ENCODE measurements around the gene SERPINA12. TPM values are rescaled to one million over a fixed set of nuclear protein-coding genes. Genes with fewer than 3 reads are reported as not detected.

SERPINA12 gene
- polyA plus RNA-seq, 1 donor (not counting 4 experiments of a cell fraction or from before 2014, with no cell fraction given), result 0.26 TPM

GRCh38 chr14:94451091-94451771, 58.0 kb downstream of the SERPINA12 start:
- no peaks in the 10 kb centered on the region for H3K9me1 ChIP-seq (ENCODE audit: control insufficient read depth, extremely low read depth, insufficient read depth, low read length)
- no peak overlapping the region for H2AFZ ChIP-seq (ENCODE audit: control insufficient read depth, low read length)
- H3K4me2 ChIP-seq (ENCODE audit: control insufficient read depth, extremely low read depth, insufficient read depth, low read depth, low read length), result no peak overlapping the region
- peaks cover 3% of the 10 kb centered on the region for H3K4me1 ChIP-seq (ENCODE audit: control insufficient read depth, extremely low read depth, insufficient read depth, low read length)
- TF ChIP-seq EZH2 (IDR thresholded peaks at IDR 0.05; ENCODE audit: low read length) (no peak), CTCF (optimal IDR thresholded peaks at IDR 0.05 in 1 of 3, IDR thresholded peaks at IDR 0.05 in 1 of 3, conservative IDR thresholded peaks at IDR 0.05 in 1 of 3; ENCODE audit: extremely low read depth in 1 of 3, insufficient read depth in 2 of 3, low read length in 3 of 3) (no peak)
- no peak for FAIRE-seq
- H3K27me3 ChIP-seq (ENCODE audit: control insufficient read depth, extremely low read depth, insufficient read depth, low read length), result no peaks in the 10 kb centered on the region
- no peak for DNase-seq (ENCODE audit: low read depth, low spot score)
- no peaks in the 10 kb centered on the region for H3K36me3 ChIP-seq (ENCODE audit: control insufficient read depth in 2 of 2, extremely low read depth in 1 of 2, insufficient read depth in 2 of 2, low read length in 2 of 2)
- no peak overlapping the region for H3K27ac ChIP-seq (ENCODE audit: control insufficient read depth, insufficient read depth, low read length)
- no peak overlapping the region for H3K4me3 ChIP-seq (ENCODE audit: control insufficient read depth in 2 of 3, extremely low read depth in 1 of 3, insufficient read depth in 2 of 3, low read depth in 1 of 3, low read length in 3 of 3)
- no peaks in the 10 kb centered on the region for H3K79me2 ChIP-seq (ENCODE audit: control insufficient read depth, insufficient read depth, low read length)
- dilution Hi-C loops (cut with MboI; ENCODE audit: extremely low pct_ligation_motif_present, low sequenced_read_pairs), result no loop called here
- H3K9ac ChIP-seq (ENCODE audit: control insufficient read depth, extremely low read depth, insufficient read depth, low read length), result no peak overlapping the region
- no peaks in the 10 kb centered on the region for H4K20me1 ChIP-seq (ENCODE audit: control insufficient read depth, extremely low read depth, insufficient read depth, low read length)
- H3K9me3 ChIP-seq (ENCODE audit: control insufficient read depth, low read depth, low read length), result no peaks in the 10 kb centered on the region

- TF ChIP-seq CTCF (optimal IDR thresholded peaks at IDR 0.05 in 1 of 3, IDR thresholded peaks at IDR 0.05 in 1 of 3, conservative IDR thresholded peaks at IDR 0.05 in 1 of 3; ENCODE audit: extremely low read depth in 1 of 3, insufficient read depth in 2 of 3, low read length in 3 of 3) (no peak), EZH2 (IDR thresholded peaks at IDR 0.05; ENCODE audit: low read length) (no peak)
- H3K9me3 ChIP-seq (ENCODE audit: control insufficient read depth, low read depth, low read length), result no peaks in the 10 kb centered on the region
- no peak overlapping the region for H2AFZ ChIP-seq (ENCODE audit: control insufficient read depth, low read length)
- peaks cover 3% of the 10 kb centered on the region for H3K4me1 ChIP-seq (ENCODE audit: control insufficient read depth, extremely low read depth, insufficient read depth, low read length)
- H3K27ac ChIP-seq (ENCODE audit: control insufficient read depth, insufficient read depth, low read length), result no peak overlapping the region
- no peaks in the 10 kb centered on the region for H3K27me3 ChIP-seq (ENCODE audit: control insufficient read depth, extremely low read depth, insufficient read depth, low read length)
- no peaks in the 10 kb centered on the region for H4K20me1 ChIP-seq (ENCODE audit: control insufficient read depth, extremely low read depth, insufficient read depth, low read length)
- H3K36me3 ChIP-seq (ENCODE audit: control insufficient read depth in 2 of 2, extremely low read depth in 1 of 2, insufficient read depth in 2 of 2, low read length in 2 of 2), result no peaks in the 10 kb centered on the region
- no peak overlapping the region for H3K9ac ChIP-seq (ENCODE audit: control insufficient read depth, extremely low read depth, insufficient read depth, low read length)
- dilution Hi-C loops (cut with MboI; ENCODE audit: extremely low pct_ligation_motif_present, low sequenced_read_pairs), result no loop called here
- FAIRE-seq (no peak), DNase-seq (ENCODE audit: low read depth, low spot score) (no peak)
- no peaks in the 10 kb centered on the region for H3K9me1 ChIP-seq (ENCODE audit: control insufficient read depth, extremely low read depth, insufficient read depth, low read length)
- H3K4me2 ChIP-seq (ENCODE audit: control insufficient read depth, extremely low read depth, insufficient read depth, low read depth, low read length), result no peak overlapping the region
- H3K79me2 ChIP-seq (ENCODE audit: control insufficient read depth, insufficient read depth, low read length), result no peaks in the 10 kb centered on the region
- no peak overlapping the region for H3K4me3 ChIP-seq (ENCODE audit: control insufficient read depth in 2 of 3, extremely low read depth in 1 of 3, insufficient read depth in 2 of 3, low read depth in 1 of 3, low read length in 3 of 3)
These were observed 58.6 kb downstream of the SERPINA12 start for GRCh38 chr14:94450722-94451090.

Measured in keratinocyte (primary cell).